NCI-H2196 (cell line): Measurements from ENCODE around the gene TNS1.

Experiments
- DNase-seq: peaks from one replicate; lab custom pipeline; 2025; ENCODE audit not compliant: unreplicated experiment; lab: John Stamatoyannopoulos, UW

Gene TNS1

GRCh38 chr2:217959723-217960122, 43.1 kb downstream of the TNS1 start:
- DNase-seq, result no peak

DNA sequence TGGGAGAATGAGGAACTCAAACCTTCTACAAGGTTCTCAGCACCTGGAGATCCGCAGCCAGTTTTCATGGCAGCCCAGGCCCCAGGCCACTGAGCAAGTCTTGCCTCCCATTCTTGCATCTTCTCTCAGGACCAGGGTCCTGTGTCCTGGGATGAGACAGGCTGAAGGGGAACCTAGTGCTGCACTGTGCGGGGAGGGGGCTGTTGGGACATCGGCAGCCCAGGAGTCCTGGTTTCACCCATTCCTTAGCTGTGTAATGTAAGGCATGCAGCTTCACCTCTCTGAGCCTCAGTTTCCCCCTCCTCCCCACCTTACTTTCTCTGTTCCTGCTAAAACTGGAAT, 43.9 kb downstream of the TNS1 start:
- no peak for DNase-seq

GRCh38 chr2:217958206-217958883, 44.5 kb downstream of the TNS1 start:
- DNase-seq, result no peak

DNA sequence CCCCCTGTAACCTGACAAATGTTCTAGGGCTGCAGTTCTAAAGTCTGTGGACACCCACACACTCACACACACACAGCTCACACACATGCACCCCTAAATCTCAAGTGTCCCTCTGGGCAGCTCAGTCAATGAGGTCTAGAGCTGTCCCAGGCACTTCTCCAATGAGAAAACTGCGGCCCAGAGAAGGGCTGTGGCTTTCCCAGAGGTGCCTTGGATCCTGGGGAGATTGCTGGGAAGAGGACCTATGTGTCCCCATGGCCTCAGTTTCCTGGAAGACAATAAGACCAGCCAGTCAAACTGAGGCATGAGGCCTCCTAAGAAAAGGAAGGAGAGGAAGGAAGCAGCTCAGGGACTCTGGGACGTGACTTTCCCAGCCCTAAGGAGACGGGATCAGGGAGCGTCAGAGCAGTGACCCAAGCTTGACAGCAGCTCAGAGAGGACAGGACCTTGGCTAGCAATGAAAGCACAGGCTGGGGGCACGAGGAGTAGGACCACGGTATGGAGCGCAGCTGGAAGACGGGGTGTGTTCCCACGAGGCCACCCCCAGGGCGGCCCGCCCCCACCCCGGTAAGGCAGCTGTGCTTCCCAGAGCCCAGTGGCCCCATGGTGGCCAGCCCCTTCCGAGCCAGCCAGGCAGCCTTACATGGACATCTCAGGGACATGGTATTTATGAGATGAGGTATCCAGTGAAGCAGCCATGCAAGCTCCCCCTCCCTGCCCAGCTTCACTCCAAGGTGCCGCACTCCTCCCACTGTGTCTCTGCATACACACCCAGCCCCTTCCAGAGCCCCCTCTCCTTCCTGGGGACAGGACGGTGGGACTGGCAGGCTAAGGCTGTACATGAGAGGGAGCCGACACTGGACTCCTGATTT, 46.0 kb downstream of the TNS1 start:
- DNase-seq, result no peak

- DNase-seq, result no peak
Observed at GRCh38 chr2:217955881-217956493, 46.8 kb downstream of the TNS1 start.

- DNase-seq, result no peak
Observed at GRCh38 chr2:217954971-217955740, 47.6 kb downstream of the TNS1 start.

DNA sequence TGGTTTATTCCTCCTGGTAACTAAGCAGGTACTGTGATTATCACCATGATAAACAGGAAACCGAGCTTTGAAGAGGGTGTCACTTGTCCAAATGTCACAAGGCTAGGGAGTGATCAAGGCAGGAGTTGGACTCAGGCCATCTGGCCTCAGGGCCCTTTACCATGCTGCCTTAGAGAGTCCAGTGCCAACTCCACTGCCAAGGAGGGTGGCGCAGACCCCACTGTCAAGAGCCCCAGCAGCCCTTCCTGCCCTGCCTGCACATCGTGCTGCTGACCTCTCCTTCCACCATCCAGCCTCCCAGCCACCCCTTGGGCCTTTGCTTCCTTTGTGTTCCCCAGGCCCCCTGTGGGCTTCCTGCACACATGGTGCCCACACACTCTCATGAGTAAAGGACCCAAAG, 48.3 kb downstream of the TNS1 start:
- peak; percentile 86 for DNase-seq

DNA sequence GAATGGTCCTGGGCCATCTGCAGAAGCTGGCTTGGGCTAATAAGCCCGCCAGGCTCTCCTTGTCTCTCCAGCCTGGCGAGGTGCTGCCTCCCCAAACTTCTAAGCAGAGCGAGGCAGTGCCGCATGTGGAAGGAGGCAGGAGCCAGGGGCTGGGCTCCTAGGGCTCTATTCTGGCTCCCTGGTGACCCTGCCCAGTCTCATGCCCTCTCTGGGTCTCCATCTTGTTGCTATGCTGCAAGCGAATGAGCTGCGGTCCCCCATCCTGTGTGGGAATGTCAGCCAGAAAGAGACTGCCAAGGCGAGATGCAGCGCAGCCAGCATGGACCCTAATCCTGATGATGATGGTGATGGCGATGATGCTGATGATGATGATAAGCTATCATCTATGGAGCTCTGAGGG, 48.7 kb downstream of the TNS1 start:
- no peak for DNase-seq

DNA sequence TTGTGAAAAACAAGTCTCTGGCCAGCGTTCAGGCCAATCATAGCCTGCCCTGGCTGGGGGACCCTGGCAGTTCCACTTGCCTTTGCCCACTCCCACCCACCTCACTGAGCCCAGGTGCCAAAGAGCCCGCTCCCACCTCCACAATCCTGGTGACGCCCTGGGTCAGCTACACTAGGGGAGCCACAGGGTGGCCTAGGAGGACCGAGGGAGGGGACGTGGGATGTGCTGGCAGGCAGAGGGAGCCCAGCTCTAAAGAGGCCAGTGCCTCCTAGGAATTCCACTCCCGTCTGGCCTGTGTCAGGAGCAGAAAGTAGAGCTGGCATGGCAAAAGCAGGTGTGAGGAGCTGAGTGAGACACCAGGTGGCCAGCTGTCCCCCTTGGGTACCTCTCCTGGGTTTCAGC, 49.3 kb downstream of the TNS1 start:
- no peak for DNase-seq

DNA sequence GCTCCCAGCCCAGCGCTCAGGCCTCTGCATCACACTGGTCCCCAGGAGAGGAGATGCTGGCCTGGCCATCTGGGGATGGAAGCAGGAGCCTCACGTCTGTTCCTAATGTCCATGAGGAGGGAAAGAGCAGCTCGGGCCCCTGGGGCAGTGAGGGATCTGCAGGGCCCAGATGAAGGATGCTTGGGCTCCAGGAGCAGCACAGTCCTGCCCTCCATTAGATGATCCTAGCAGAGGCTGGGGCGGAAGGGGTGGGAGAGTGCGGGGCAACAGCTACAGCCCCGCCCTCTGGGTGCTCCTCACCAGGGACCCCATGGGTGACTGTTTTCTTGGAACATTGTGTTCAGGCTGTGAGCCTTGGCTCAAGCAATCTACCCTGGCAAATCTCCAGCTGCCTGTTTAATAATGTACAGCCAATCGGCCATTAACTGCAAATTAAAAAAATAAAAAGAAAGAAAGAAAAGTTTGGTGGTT, 49.7 kb downstream of the TNS1 start:
- no peak for DNase-seq

GRCh38 chr2:217952409-217952808, 50.4 kb downstream of the TNS1 start:
- no peak for DNase-seq

DNA sequence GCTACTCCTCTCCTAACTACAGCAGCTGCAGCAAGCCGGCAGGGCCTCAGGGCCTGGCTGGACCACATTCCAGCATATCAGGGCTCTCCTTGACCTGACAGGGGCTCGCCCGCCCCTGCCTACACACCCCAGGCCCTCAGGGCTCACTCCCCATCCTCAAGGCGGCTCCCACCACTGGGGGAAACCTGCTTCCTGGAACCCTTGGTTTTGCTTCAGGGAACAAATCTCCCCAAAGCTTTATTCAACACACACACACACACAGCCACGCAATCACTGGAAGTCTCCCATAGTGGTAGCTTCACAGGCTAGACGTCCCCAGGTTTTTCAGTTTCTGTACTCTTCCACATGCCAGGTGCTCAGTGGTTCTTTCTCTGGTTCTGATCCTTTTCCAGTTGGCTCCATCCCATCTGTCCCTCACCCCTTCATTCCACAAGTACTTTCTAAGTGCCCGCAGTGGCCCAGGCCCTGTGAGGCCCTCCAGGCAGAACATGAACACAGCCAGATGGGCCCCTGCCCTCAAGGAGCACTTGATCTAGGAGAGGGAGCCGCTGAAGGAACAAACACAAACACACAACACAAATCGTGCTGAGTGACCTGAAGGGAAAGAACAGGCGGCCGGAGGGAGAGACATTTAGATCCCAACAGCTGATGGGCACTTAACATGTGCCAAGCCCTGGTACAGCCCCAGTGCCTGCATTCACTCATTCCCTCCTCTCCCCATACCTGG, 51.1 kb downstream of the TNS1 start:
- DNase-seq, result no peak

DNA sequence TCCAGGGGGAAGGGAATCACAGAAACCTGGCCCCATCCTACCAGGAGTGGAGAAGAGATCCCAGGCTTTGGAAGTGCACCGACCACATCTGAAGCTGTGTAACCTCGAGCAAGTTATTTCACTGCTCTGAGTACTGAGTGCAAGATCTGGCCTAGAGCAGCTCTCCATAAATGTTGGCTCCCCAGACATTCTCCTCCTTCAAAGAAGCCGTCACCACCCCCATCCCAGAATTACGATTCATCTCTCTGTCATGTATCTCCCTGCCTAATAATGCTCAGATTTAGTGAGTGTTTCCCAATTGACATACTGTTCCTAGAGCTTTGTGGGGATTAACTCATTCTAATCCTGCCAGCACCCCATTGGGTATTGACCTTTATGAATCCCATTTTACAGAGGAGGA, 51.7 kb downstream of the TNS1 start:
- DNase-seq, result no peak

- DNase-seq, result no peak
Observed at GRCh38 chr2:217950401-217950871, 52.4 kb downstream of the TNS1 start.

DNA sequence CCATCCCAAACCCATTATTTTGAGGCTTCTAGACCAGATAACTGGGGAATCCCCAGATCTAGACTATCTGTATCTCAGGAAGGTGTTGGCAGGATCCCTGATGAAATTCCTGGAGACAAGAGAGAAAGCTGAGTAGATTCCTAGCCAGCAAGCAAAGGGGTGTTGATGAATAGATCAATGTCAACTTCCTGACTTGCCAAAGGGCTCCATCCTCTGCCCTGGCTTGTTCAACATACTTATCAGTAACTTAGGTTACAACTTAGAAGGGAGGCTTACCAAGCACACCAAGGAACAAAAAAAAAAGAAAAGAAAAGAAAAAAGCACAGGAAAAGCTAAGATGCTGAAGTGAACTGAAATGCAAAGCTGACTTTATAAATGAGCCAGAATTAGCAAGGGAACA, 53.3 kb downstream of the TNS1 start:
- no peak for DNase-seq

DNA sequence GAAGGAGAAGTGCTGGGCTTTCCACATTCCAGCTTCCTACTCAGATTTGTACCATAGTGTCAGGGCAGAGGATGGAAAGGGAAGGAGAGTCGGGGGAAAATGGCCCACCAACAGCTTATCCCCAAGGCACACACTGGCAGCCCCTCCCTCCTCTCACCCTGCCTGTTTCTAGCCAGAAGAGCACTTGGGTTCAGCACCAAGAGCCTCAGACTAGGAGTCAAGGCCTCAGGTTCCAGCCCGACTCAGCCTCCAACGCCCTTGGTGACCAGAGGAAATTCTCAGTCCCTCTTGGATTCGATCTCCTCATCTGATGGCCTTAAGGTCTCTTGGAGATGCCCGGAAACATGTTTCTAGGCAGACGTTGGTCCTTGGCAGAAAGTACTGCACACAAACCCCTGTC, 53.9 kb downstream of the TNS1 start:
- DNase-seq, result no peak

- DNase-seq, result no peak
Observed at GRCh38 chr2:217948351-217948791, 54.4 kb downstream of the TNS1 start.

DNA sequence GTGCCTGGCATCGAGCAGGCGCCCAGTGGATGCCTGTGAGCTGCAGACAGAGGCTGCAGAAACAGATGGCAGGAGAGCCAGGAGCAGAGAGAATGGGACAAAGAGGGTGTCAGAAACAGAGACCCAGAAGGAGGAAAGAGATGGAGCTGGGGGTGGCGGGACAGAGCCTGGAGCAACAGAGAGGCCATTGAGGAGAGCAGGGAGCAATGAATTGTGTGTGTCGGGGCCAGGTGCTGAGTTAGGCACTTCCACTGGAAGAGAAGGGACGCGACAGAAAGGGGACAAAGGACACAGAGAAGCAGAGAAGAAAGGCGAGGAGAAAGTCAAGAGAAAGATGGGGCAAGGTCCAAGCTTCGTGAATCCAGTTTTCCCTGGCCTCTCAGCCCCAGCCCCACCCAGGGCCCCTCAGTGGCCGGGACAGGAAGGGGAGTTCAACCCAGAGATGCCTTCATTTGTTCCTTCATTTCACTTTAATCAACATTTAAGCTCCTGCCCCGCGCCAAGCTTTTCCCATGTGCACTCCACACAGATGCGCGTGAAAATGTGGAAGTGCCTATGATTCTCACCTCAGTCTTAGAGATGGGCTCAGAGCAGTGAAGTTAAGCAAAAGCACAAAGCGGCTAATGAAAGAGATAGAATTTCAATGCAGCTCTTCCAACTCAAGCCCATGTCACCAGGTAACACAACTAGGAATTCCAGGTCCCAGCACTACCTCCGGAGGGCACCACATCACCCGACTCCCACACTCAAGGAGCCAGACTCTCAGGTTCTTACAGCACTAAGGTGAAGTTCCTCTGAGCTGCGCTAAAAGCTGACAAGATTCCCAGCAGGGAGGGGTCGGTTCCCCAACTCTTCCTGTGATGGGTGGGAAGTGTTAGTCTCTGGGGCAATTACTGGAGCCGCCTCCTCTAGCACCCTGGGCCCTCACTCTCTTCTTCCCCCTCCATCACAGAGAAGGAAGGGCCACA, 55.1 kb downstream of the TNS1 start:
- peak; percentile 16 for DNase-seq

- DNase-seq, result no peak
Observed at GRCh38 chr2:217946051-217946450, 56.7 kb downstream of the TNS1 start.
